Hepatocyte (in vitro differentiated cells): ENCODE measurements around the gene PLEKHA6.

Source experiments
- CTCF ChIP-seq: fragments of 200-600 bp; sonication (generic); IDR thresholded peaks from 2 replicates; pipeline ENCODE4 v1.5.1; 2016; ENCODE audit warnings: antibody characterized with exemption, mild to moderate bottlenecking; ENCODE audit not compliant: poor library complexity
- EZH2 ChIP-seq: fragments of 200-600 bp; sonication (generic); IDR thresholded peaks from 2 replicates; pipeline ENCODE4 v1.6.1; 2016; ENCODE audit warnings: antibody characterized with exemption, mild to moderate bottlenecking, borderline replicate concordance

GRCh38 chr1:204286831-204287421 lies 72.8 kb downstream of the PLEKHA6 start:
- TF ChIP-seq EZH2 (no peak), CTCF (no peak)
